B cell (primary cell): Measurements from ENCODE around the gene MRO.

ENCODE experiments used
- EZH2 ChIP-seq: IDR thresholded peaks from 2 replicates; pipeline ENCODE4 v1.6.1; 2012; ENCODE audit warnings: borderline replicate concordance, low read depth, mild to moderate bottlenecking, moderate library complexity, low read length; ENCODE audit not compliant: insufficient read depth, poor library complexity, severe bottlenecking
- TF ChIP-seq, protein P1 (sequence below): fragments of 200-600 bp; IDR thresholded peaks from one replicate; pipeline ENCODE4 v1.8.0; 2022; ENCODE audit warnings: antibody characterized with exemption, mild to moderate bottlenecking

DNA sequence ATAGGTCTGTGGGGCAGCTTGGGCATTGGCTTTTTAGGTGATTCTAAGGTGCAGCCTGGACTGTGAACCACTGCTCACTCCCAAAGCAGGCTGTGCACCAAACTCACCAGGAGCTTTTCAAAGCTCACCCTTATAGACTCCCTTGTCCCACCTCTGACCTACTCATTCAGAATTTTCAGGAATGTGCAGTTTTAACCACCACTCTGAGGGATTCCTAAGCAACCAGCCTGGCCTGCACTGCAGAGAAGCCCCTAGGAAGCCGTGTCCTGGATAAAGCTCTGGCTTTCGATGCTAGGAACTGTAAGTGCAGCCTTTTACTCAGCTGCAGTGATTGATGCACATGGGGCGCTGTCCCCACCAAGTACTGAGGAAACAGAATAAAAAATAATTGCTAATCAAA is 33.0 kb downstream of the MRO start:
- TF ChIP-seq, protein P1, sequence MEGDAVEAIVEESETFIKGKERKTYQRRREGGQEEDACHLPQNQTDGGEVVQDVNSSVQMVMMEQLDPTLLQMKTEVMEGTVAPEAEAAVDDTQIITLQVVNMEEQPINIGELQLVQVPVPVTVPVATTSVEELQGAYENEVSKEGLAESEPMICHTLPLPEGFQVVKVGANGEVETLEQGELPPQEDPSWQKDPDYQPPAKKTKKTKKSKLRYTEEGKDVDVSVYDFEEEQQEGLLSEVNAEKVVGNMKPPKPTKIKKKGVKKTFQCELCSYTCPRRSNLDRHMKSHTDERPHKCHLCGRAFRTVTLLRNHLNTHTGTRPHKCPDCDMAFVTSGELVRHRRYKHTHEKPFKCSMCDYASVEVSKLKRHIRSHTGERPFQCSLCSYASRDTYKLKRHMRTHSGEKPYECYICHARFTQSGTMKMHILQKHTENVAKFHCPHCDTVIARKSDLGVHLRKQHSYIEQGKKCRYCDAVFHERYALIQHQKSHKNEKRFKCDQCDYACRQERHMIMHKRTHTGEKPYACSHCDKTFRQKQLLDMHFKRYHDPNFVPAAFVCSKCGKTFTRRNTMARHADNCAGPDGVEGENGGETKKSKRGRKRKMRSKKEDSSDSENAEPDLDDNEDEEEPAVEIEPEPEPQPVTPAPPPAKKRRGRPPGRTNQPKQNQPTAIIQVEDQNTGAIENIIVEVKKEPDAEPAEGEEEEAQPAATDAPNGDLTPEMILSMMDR = no peak
- TF ChIP-seq EZH2 = no peak
